Stimulated activated CD8-positive, alpha-beta memory T cell treated with anti-CD3 and anti-CD28 coated beads, Interleukin-4, amount 100 ng/mL, for 1 hour (primary cell): ENCODE results near the gene ARHGAP25.

Source experiments
- DNase-seq, 2 donors: peaks; one replicate each; pipeline ENCODE4 v3.0.0-alpha.2; 2020; ENCODE audit warnings: low read depth in 2 of 2, low spot score in 1 of 2

ARHGAP25 gene

DNA sequence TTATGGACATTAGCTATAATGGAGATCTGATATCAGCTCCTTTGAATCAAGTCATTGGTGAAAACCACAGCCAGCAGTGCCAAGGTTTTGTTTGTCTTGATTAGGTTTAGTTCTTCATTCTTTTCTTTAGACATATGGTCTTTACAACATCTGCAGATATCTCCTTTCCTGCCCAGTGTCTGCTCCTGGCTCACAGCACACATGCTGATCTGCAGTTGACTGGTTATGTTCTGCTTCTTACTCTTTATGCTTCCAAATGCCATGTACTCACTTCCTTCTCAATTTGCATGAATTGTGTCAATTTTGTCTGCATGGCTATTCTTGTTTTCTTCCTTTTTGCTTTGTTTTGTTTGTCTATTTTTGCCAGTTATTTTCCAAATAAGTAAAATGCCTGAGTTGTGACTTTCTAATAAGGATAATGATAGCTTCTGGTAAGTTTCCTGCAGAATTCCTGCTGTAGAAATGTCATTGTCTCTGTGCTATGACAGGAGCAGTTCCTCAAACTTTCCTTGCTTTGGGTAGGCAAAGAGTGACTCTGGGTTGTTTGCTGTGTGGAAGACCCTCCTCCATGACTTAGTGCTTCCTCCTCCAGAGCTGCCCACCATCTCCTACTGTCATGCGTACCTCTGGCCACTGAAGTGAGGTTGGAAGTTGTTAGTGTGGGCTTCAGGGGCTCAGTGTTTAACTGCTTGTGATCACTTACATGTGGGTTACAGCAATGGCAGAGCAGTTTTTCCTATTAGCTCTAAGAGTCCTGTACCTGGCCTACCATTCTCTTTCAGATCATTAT is 8.2 kb downstream of the ARHGAP25 start:
- no peak for DNase-seq

DNA sequence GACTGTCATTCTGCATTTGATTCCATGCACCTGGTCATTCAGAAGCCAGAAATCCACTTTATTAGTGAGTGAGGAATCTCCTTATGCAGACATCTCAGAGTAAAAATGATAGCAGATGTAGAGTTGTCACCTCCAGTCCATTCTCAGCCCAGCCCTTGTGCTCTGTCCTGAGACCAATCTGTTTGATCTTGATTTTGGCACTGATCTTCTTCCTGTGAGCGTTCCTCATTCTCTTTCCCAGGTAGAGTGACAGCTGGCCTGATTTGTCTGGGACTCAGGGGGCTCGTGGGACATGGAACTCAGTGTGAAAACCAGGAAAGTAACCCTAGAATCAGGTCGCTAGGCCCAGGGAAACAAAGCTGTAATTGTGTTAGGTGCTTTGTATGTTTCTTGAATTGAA is 8.9 kb downstream of the ARHGAP25 start:
- DNase-seq: no peak

DNA sequence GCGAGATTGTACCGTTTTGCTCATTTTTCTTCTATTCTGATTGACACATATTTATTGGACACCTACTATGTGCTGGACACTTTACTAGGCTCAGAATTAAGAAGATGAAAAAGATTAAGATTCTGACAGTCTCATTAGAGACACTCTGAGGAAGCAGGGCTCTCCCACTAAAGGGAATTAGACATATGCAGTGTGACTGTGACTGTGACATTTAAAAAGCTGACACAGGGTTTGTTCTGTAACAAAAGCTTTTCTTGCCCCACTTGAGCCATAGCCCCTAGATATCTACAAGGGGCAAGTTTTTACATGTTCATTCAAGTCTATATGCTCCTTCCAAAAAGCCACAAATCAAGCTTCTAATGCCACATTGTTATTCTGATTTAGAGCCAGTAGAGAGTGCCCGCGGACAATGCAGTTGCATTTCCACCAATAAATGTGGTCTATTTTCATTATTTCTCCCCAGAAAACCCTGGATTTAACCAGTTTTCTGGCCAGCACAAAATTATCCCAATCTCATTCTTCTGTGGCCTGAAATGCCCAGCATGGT is 9.8 kb downstream of the ARHGAP25 start:
- no peak for DNase-seq

DNA sequence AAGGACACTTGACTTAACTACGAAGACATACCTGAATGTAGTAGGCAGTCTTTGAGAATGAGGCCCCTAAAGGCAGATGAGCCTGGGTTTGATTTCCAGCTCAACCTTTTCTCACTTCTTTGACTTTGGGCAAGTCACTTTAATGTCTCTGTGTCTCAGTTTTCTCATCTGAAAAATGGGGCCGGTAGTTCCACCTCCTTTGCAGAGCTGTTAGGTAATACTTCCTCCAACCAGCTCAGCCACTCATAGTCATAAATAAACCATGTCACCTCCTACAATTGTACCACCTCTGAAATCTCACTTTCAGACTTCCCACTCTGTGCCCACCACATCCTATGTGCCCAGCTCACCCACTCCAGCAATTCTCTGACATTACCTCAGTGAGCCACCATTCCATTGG is 10.4 kb downstream of the ARHGAP25 start:
- DNase-seq: no peak

DNA sequence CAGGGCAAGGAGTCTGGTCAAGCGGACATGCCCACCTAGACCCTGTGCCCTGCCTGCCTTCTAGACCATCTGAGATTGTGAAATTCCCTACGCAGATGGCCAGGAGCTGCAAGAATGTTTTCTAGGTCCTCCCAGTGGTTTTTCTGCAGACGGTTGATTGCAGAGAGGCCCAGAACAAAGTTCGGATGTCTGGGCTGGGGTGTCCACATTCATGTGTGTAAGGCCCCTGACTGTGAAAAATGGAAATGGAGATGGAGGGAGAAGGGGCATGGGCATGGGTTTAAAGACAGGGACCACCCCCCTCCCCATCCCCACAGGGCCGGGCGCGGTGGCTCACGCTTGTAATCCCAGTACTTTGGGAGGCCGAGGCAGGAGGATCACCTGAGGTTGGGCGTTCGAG is 11.8 kb downstream of the ARHGAP25 start:
- no peak for DNase-seq

DNA sequence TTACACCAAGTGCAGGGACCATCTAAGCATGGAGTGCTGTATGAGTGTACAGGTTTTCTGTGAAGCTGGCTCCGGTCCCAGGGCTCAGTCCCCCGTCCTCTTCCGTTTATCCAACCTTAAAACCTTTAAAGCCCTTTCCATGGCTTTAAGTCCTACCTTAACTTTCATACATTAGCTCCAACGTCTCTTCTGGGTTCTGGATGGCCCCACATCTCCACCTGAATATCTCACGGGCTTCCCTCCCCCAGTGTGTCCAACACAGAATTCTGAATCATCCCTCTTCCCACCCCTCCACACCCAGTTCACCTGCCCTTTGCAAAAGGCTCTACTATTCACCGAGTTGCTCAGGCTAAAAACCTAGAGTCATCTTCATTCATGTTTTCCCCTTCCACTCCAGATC is 12.8 kb downstream of the ARHGAP25 start:
- DNase-seq: no peak

- DNase-seq: no peak
Measured at GRCh38 chr2:68747900-68748299, 13.3 kb downstream of the ARHGAP25 start.

- no peak for DNase-seq
Measured at GRCh38 chr2:68748568-68748967, 14.0 kb downstream of the ARHGAP25 start.

DNA sequence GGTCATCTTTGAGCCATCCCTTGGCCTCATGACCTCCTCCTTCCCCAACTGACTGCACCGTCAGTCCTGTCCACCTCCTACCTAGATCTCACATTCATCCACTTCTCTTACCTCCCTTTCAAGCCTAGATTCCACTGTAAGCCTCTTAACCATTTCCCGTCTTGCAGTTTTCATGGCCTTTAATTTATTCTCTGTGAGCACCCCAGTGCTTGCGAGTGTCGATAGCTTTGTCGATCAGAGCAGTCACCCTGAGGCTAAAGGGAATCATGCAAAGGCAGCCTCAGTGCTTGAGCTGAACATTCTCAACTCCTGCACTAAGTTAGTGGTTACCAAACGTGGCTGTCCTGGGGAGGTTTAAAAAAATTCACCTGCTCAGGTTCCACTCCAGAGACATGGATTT is 14.7 kb downstream of the ARHGAP25 start:
- DNase-seq: no peak

DNA sequence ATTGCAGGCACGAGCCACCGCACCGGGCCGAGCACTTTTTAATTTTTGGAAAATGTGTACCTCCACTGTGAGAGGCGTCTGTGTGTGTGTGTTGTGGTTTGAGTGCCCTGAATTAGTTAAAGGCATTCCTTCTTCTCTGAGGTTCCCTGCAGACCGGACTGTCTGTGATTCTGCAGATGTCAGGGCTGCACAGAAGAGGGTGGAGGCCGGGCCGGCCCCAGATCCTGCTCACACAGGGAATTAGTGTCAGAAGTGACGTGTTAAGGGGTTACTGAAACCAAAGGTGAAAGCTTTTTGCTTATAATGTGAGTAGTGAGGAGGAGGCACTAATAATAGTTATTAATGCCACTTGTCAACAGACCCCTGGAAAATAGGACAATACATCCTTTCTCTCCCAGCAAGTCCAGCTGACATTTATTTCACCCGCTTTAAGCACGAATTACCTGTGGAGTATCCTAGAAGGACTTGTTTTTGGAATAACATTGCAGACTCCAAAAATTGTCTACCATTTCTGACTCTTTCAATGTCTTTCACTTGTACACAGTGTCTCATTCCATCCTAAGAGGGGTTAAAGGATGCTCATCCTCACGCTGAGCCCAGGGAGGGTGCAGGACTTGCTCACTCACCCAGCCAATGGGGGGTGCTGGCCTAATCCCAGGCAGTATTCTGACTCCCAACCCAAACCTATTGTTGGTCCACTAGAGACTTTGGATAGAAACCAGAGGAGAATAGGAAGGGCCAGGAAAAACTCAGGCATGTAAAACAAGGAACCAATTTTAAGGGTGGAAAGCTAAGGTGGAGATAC is 16.2 kb downstream of the ARHGAP25 start:
- DNase-seq: no peak

GRCh38 chr2:68751397-68752339 is 17.1 kb downstream of the ARHGAP25 start:
- DNase-seq: peak; percentile 87 to 93

DNA sequence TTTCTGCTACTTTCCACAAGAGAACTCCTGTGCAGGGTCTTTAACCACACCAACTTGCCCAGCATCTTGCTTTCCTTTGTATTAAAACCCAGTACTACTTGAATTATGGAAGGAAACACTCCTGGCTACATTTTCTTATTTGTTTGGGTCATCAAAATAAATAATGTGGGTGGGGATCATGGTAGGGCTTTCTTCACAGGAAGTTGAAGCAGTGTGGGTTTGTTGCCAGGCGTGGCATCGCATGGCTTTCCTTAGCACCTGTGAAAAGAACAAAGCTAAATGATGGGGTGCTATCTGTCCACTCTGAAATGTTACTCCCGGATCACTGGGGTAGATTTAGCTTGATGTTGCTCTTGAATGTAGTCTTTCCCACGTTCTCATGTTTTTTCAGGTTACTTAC is 18.7 kb downstream of the ARHGAP25 start:
- no peak for DNase-seq

DNA sequence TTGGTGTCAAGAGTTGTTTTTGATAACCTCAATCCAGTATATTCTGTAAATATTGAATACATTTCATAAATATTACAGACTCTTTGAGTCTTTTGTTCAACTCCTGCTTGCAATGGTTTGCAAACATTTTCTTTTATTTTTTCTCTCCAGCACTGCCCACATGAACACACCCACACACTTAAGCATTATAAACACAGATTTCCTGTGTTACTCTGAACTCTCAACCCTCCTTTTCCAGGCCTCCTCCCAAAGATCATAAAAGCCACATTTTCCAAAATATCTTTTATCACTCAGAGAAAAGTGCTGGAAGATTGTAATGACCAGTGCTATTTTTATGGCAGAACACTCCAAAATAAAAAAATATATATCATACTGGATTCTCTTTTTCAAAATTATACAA is 20.5 kb downstream of the ARHGAP25 start:
- DNase-seq: no peak

- no peak for DNase-seq
Measured at GRCh38 chr2:68756178-68756577, 21.6 kb downstream of the ARHGAP25 start.

DNA sequence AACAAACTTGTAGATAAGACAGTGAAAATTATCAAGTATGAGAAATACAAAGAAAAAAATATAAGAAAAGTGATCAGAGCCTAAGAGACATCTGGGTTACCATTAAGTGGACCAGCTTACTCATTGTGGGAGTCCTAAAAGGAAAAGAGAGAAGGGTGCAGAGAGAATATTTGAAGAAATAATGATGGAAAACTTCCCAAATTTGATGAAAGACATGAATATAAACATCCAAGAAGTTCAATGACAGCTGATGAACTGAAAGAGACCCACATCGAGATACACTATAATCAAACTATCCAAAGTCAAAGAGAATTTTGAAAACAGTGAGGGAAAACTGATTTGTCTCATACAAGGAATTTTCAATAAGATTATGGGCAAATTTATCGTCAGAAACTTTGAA is 22.5 kb downstream of the ARHGAP25 start:
- no peak for DNase-seq

- DNase-seq: no peak
Measured at GRCh38 chr2:68762100-68762499, 27.5 kb downstream of the ARHGAP25 start.

DNA sequence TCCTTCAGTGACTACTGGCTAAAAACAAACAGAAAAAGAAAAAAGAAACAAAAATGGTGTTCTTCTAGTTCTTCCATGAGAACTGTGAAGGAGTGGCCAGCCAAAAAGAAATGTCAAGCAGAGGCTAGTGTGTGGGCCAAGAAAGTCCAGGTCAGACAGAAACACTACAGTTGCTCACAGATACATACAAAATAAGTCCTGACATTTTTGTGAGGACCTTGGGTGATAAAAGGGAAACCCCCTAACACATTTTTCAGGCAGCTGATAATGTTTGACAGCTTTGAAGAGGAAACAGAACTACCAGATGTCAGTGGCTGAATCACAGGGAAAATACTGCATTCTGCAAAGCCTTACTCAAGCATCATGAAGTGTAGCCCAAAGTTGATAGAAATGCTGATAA is 28.1 kb downstream of the ARHGAP25 start:
- no peak for DNase-seq

GRCh38 chr2:68764041-68764805 is 29.6 kb downstream of the ARHGAP25 start:
- no peak for DNase-seq

GRCh38 chr2:68764806-68765311 is 30.2 kb downstream of the ARHGAP25 start:
- DNase-seq: no peak

GRCh38 chr2:68765739-68766375 is 31.2 kb downstream of the ARHGAP25 start:
- DNase-seq: no peak
